Measurements from ENCODE around the gene OR1K1.

- TF ChIP-seq POLR2A (IDR thresholded peaks at IDR 0.05) (no peak), CTCF (IDR thresholded peaks at IDR 0.05) (no peak), POLR2AphosphoS5 (IDR thresholded peaks at IDR 0.05) (no peak), EP300 (IDR thresholded peaks at IDR 0.05; ENCODE audit: low read depth) (no peak)
Measured at GRCh38 chr9:122848256-122848943, 48.5 kb downstream of the OR1K1 start.

Data from transverse colon (tissue), 4 donors.